A673 (cell line): ENCODE measurements around the gene POLDIP2.

Source experiments
- CTCF ChIP-seq: fragments of 300-800, 200-600 bp; sonication (generic); conservative IDR thresholded peaks from 2 replicates; pipeline ENCODE4 v1.5.1; 2017; ENCODE audit warnings: low read depth, mild to moderate bottlenecking, antibody characterized with exemption, low read length, moderate library complexity, mixed read lengths
- EZH2 ChIP-seq: fragments of 200-600 bp; sonication (generic); IDR thresholded peaks from 2 replicates; pipeline ENCODE4 v1.6.1; 2017; ENCODE audit warnings: borderline replicate concordance, low read depth, mild to moderate bottlenecking, mixed read lengths, antibody characterized with exemption, low read length; ENCODE audit not compliant: poor library complexity, severe bottlenecking

- TF ChIP-seq CTCF (no peak), EZH2 (no peak)
Observed at GRCh38 chr17:28404007-28404406, 46.7 kb upstream of the POLDIP2 start.
